ENCODE results near the gene REM1. TPM values are rescaled to one million over a fixed set of nuclear protein-coding genes. Genes with fewer than 3 reads are reported as not detected.

The REM1 gene
- total and polyA plus RNA-seq, 2 of the 4 experiments (the other 2 are of a cell fraction): not detected

DNA sequence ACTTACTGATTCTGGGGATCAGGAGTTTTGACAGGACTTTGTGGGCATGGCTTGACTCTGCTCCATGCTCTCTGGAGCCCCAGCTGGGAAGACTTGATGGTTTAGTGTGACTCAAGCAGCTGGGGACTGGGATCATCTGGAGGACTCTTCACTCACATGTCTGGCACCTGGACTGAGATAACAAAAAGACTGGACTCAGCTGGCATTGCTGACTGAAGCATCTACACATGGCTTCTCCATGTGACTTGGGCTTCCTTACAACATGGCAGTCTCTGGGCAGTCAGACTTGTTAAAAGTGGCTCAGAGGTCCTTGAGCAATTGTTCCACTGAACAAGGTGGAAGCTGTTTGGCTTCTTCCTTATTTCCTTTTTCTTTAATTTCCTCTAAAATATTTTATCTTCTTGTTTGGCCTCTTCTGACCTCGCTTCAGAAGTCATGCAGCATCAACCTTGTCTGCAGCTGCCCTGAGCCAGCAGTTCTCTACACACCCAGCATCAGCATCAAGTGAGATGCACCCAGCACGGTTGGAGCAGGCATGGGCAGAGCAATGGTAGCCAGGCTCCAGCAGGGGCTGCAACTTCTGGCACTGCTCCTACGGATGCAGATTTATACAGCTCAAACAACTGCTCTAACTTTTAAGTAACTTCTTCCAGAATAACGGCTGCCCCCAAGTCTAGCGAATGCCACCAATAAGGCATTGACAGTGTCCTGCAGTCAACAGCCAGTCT is 33.6 kb downstream of the REM1 start:
- Histone ChIP-seq H2BK15ac (ENCODE audit: low read depth, low read length) (no peak overlapping the region), H2AFZ (replicated peaks; ENCODE audit: low read length, poor library complexity) (no peak overlapping the region), H3K4me2 (ENCODE audit: low read depth, low read length) (no peak overlapping the region), H3K79me1 (ENCODE audit: low read depth in 1 of 2, low read length in 2 of 2) (no peaks in the 10 kb centered on the region), H2AK9ac (replicated peaks; ENCODE audit: low read depth, low read length, poor library complexity) (no peak overlapping the region), H3K23ac (ENCODE audit: low read depth, low read length) (no peak overlapping the region), H3K9ac (ENCODE audit: low read depth, low read length) (no peak overlapping the region), H3K4me3 (ENCODE audit: insufficient read depth, low read depth, low read length) (no peak overlapping the region), H3K27me3 (ENCODE audit: control insufficient read depth, insufficient read depth, low read length) (no peaks in the 10 kb centered on the region), H3K18ac (ENCODE audit: low read depth, low read length) (no peak overlapping the region), H3K9me1 (ENCODE audit: insufficient read depth, low read length) (0 out of 2 replicates have a peak, but pooled peaks cover under 1% of the 10 kb centered on the region), H4K91ac (ENCODE audit: insufficient read depth, low read depth, low read length) (no peak overlapping the region), H3K14ac (replicated peaks; ENCODE audit: low read depth, low read length) (no peak overlapping the region), H2BK120ac (ENCODE audit: low read depth, low read length) (no peak overlapping the region), H2AK5ac (ENCODE audit: low read depth, low read length) (no peak overlapping the region), H4K20me1 (ENCODE audit: insufficient read depth, low read length) (no peaks in the 10 kb centered on the region), H4K8ac (ENCODE audit: low read depth in 2 of 2, low read length in 2 of 2) (no peak overlapping the region), H4K5ac (ENCODE audit: low read depth, low read length) (no peak overlapping the region), H2BK20ac (ENCODE audit: low read depth, low read length) (no peak overlapping the region), H3K4me1 (ENCODE audit: control insufficient read depth, insufficient read depth, low read length) (no peaks in the 10 kb centered on the region), H3K9me3 (ENCODE audit: control insufficient read depth, insufficient read depth, low read length) (peaks cover 3% of the 10 kb centered on the region; the same call in 1 of the 2 replicates), H3K4ac (ENCODE audit: low read depth, low read length) (no peak overlapping the region), H2BK5ac (ENCODE audit: low read depth, low read length, poor library complexity, severe bottlenecking) (no peak overlapping the region), H3K27ac (ENCODE audit: insufficient read depth, low read length) (no peak overlapping the region), H3K56ac (ENCODE audit: extremely low read depth, insufficient read depth, low read length) (no peak overlapping the region), H3K36me3 (ENCODE audit: control insufficient read depth, insufficient read depth, low read length) (no peaks in the 10 kb centered on the region)
- no TSS peak for BruUV-seq (replicated peaks)
- dilution Hi-C loops (cut with HindIII; ENCODE audit: low sequenced_read_pairs, unreplicated experiment) (no loop called here), intact Hi-C loops (cut with micrococcal nuclease) (no loop called here), in situ Hi-C loops (cut with MboI; ENCODE audit: low sequenced_read_pairs) (no loop called here)
- ChIA-PET CTCF (no interaction called here), POLR2A (ENCODE audit: unreplicated experiment) (no interaction called here)
- ATAC-seq (ENCODE audit: low read depth): no peak
- 81% methylated on average over 3 of the region's 5 CpGs; no CpG with 5 or more reads in 1 of the 2 experiments for WGBS, 2 experiments (ENCODE audit: extremely low coverage in 2 of 2, insufficient read length in 1 of 2)
- TF ChIP-seq, protein P1, sequence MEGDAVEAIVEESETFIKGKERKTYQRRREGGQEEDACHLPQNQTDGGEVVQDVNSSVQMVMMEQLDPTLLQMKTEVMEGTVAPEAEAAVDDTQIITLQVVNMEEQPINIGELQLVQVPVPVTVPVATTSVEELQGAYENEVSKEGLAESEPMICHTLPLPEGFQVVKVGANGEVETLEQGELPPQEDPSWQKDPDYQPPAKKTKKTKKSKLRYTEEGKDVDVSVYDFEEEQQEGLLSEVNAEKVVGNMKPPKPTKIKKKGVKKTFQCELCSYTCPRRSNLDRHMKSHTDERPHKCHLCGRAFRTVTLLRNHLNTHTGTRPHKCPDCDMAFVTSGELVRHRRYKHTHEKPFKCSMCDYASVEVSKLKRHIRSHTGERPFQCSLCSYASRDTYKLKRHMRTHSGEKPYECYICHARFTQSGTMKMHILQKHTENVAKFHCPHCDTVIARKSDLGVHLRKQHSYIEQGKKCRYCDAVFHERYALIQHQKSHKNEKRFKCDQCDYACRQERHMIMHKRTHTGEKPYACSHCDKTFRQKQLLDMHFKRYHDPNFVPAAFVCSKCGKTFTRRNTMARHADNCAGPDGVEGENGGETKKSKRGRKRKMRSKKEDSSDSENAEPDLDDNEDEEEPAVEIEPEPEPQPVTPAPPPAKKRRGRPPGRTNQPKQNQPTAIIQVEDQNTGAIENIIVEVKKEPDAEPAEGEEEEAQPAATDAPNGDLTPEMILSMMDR (conservative IDR thresholded peaks at IDR 0.05; ENCODE audit: low read depth, low read length): no peak
- TF ChIP-seq MAZ (IDR thresholded peaks at IDR 0.05; ENCODE audit: borderline replicate concordance, low read depth, low read length) (no peak), FOS (IDR thresholded peaks at IDR 0.05; ENCODE audit: low read depth, low read length) (no peak), SMC3 (IDR thresholded peaks at IDR 0.05; ENCODE audit: low read depth, low read length) (no peak), CEBPB (IDR thresholded peaks at IDR 0.05; ENCODE audit: low read depth, low read length) (no peak), NFE2L2 (IDR thresholded peaks at IDR 0.05; ENCODE audit: low read depth, low read length) (no peak), ELK1 (IDR thresholded peaks at IDR 0.05; ENCODE audit: borderline replicate concordance, low read depth, low read length) (no peak), BHLHE40 (IDR thresholded peaks at IDR 0.05; ENCODE audit: low read depth, low read length) (no peak)
- DNase-seq: no peak

Data from IMR-90 (cell line).